Activated T-helper 1 cell treated with anti-CD3 and anti-CD28 coated beads, Interleukin-12 subunit alpha, Interleukin-12 subunit beta, Interleukin-2, Interleukin-4 antibody, amounts not matched to agents 30 ng/mL and 10 ng/mL and 1 ng/mL, durations not matched to agents 14 hours and 24 hours and 36 hours (primary cell): Measurements from ENCODE around the gene MILR1. TPM values are rescaled to one million over a fixed set of nuclear protein-coding genes. Genes with fewer than 3 reads are reported as not detected.
"Not testable (repeated sequence)": the region's sequence is repeated elsewhere in the genome, so short reads cannot be mapped to it uniquely, and the experiment has no call there.

Experiments used
- DNase-seq: peaks from one replicate; pipeline ENCODE4 v3.0.0; 2021; ENCODE audit warnings: low spot score
- H3K27ac Mint-ChIP-seq: one replicate; pipeline ENCODE4 v1.8.0; 2021; ENCODE audit warnings: mild to moderate bottlenecking, mixed read lengths
- H3K27me3 Mint-ChIP-seq: one replicate; pipeline ENCODE4 v1.8.0; 2022; ENCODE audit warnings: mild to moderate bottlenecking, moderate library complexity, mixed read lengths; ENCODE audit not compliant: insufficient read depth
- H3K36me3 Mint-ChIP-seq: one replicate; pipeline ENCODE4 v1.8.0; 2021; ENCODE audit warnings: low read depth, mixed read lengths
- H3K4me1 Mint-ChIP-seq: one replicate; pipeline ENCODE4 v1.8.0; 2021; ENCODE audit warnings: low read depth, mixed read lengths
- H3K4me3 Mint-ChIP-seq: one replicate; pipeline ENCODE4 v1.8.0; 2021; ENCODE audit warnings: mild to moderate bottlenecking, moderate library complexity, mixed read lengths
- H3K9me3 Mint-ChIP-seq: one replicate; pipeline ENCODE4 v1.8.0; 2021; ENCODE audit warnings: mixed read lengths
- intact Hi-C: fragments of 100-400 bp; cut with micrococcal nuclease; formaldehyde crosslinking; loops from one replicate; pipeline ENCODE4 v1.15.1; 2024
- total RNA-seq: library from RNA; stranded (reverse); gene quantifications from 2 replicates; pipeline ENCODE4 v1.2.3, GENCODE V29; 2022

The MILR1 gene
- total RNA-seq, 1 donor from 2014 or later: 0.26 TPM

- Mint-ChIP-seq H3K36me3 (peaks cover 2% of the 10 kb centered on the region), H3K4me3 (no peak overlapping the region), H3K27me3 (peaks cover 5% of the 10 kb centered on the region), H3K4me1 (peaks cover 11% of the 10 kb centered on the region), H3K9me3 (no peaks in the 10 kb centered on the region), H3K27ac (no peak overlapping the region)
- DNase-seq: no peak
- intact Hi-C loops: no loop called here
Measured at GRCh38 chr17:64461788-64462187, 12.9 kb downstream of the MILR1 start.

GRCh38 chr17:64466019-64466735 is 17.3 kb downstream of the MILR1 start:
- Mint-ChIP-seq H3K4me3 (no peak overlapping the region), H3K27ac (no peak overlapping the region)

GRCh38 chr17:64466834-64467233 is 17.9 kb downstream of the MILR1 start:
- H3K27ac Mint-ChIP-seq, H3K9me3 Mint-ChIP-seq, H3K4me1 Mint-ChIP-seq, H3K4me3 Mint-ChIP-seq, H3K36me3 Mint-ChIP-seq, DNase-seq, intact Hi-C loops, H3K27me3 Mint-ChIP-seq: not testable (repeated sequence)

More at GRCh38 chr17:64466019-64466735, 17.3 kb downstream of the MILR1 start:
- Mint-ChIP-seq H3K27me3 (peaks cover 8% of the 10 kb centered on the region), H3K4me1 (no peaks in the 10 kb centered on the region), H3K9me3 (no peaks in the 10 kb centered on the region), H3K36me3 (peaks cover 2% of the 10 kb centered on the region)
- intact Hi-C loops: no loop called here
- DNase-seq: no peak

- Mint-ChIP-seq H3K4me3 (no peak overlapping the region), H3K9me3 (no peaks in the 10 kb centered on the region), H3K4me1 (no peaks in the 10 kb centered on the region), H3K27me3 (peaks cover 6% of the 10 kb centered on the region), H3K36me3 (no peaks in the 10 kb centered on the region), H3K27ac (no peak overlapping the region)
- DNase-seq: no peak
- intact Hi-C loops: no loop called here
Measured at GRCh38 chr17:64470625-64471024, 21.7 kb downstream of the MILR1 start.

GRCh38 chr17:64471440-64471839 is 22.5 kb downstream of the MILR1 start:
- Mint-ChIP-seq H3K27ac (no peak overlapping the region), H3K4me3 (no peak overlapping the region), H3K27me3 (peaks cover 3% of the 10 kb centered on the region), H3K9me3 (no peaks in the 10 kb centered on the region), H3K36me3 (no peaks in the 10 kb centered on the region), H3K4me1 (no peaks in the 10 kb centered on the region)
- no peak for DNase-seq
- intact Hi-C loops: no loop called here

- intact Hi-C loops: no loop called here
- DNase-seq: no peak
- Mint-ChIP-seq H3K36me3 (no peaks in the 10 kb centered on the region), H3K27ac (no peak overlapping the region), H3K9me3 (no peaks in the 10 kb centered on the region), H3K4me3 (no peak overlapping the region), H3K4me1 (no peaks in the 10 kb centered on the region), H3K27me3 (no peaks in the 10 kb centered on the region)
Measured at GRCh38 chr17:64472564-64472963, 23.6 kb downstream of the MILR1 start.

- no peaks in the 10 kb centered on the region for H3K4me1 Mint-ChIP-seq
- intact Hi-C loops: no loop called here
- no peak overlapping the region for H3K27ac Mint-ChIP-seq
- H3K27me3 Mint-ChIP-seq: no peaks in the 10 kb centered on the region
- DNase-seq: no peak
- H3K4me3 Mint-ChIP-seq: no peak overlapping the region
- H3K9me3 Mint-ChIP-seq: no peaks in the 10 kb centered on the region
- H3K36me3 Mint-ChIP-seq: peaks cover 14% of the 10 kb centered on the region
Measured at GRCh38 chr17:64477849-64478248, 28.9 kb downstream of the MILR1 start.

- no peak overlapping the region for H3K4me3 Mint-ChIP-seq
- no peak overlapping the region for H3K27ac Mint-ChIP-seq
- H3K4me1 Mint-ChIP-seq: peaks cover 6% of the 10 kb centered on the region
- no peak for DNase-seq
- intact Hi-C loops: no loop called here
- H3K27me3 Mint-ChIP-seq: no peaks in the 10 kb centered on the region
- peaks cover 23% of the 10 kb centered on the region for H3K36me3 Mint-ChIP-seq
- no peaks in the 10 kb centered on the region for H3K9me3 Mint-ChIP-seq
Measured at GRCh38 chr17:64480951-64481350, 32.0 kb downstream of the MILR1 start.

- peaks cover 22% of the 10 kb centered on the region for H3K36me3 Mint-ChIP-seq
- intact Hi-C loops: no loop called here
- H3K4me3 Mint-ChIP-seq: no peak overlapping the region
- peaks cover 6% of the 10 kb centered on the region for H3K4me1 Mint-ChIP-seq
- no peak overlapping the region for H3K27ac Mint-ChIP-seq
- H3K27me3 Mint-ChIP-seq: no peaks in the 10 kb centered on the region
- no peaks in the 10 kb centered on the region for H3K9me3 Mint-ChIP-seq
- no peak for DNase-seq
Measured at GRCh38 chr17:64484380-64484779, 35.5 kb downstream of the MILR1 start.

GRCh38 chr17:64488301-64488700 is 39.4 kb downstream of the MILR1 start:
- no peaks in the 10 kb centered on the region for H3K9me3 Mint-ChIP-seq
- intact Hi-C loops: no loop called here
- H3K36me3 Mint-ChIP-seq: peaks cover 28% of the 10 kb centered on the region
- H3K4me1 Mint-ChIP-seq: peaks cover 11% of the 10 kb centered on the region
- H3K27me3 Mint-ChIP-seq: no peaks in the 10 kb centered on the region
- no peak overlapping the region for H3K4me3 Mint-ChIP-seq
- no peak for DNase-seq
- no peak overlapping the region for H3K27ac Mint-ChIP-seq

- Mint-ChIP-seq H3K36me3 (peaks cover 31% of the 10 kb centered on the region), H3K27me3 (no peaks in the 10 kb centered on the region)
Measured at GRCh38 chr17:64491034-64491860, 42.3 kb downstream of the MILR1 start.

GRCh38 chr17:64491994-64492393 is 43.1 kb downstream of the MILR1 start:
- H3K27ac Mint-ChIP-seq: peak overlapping the region; percentile 7

More at GRCh38 chr17:64491034-64491860, 42.3 kb downstream of the MILR1 start:
- peak; percentile 53 for DNase-seq
- no peak overlapping the region for H3K4me3 Mint-ChIP-seq
- no peak overlapping the region for H3K27ac Mint-ChIP-seq
- H3K4me1 Mint-ChIP-seq: peaks cover 30% of the 10 kb centered on the region
- intact Hi-C loops: loop anchor here (1.0 to 10.0 kb wide), 4 partner anchors 71 to 466 kb away; partner anchors contain the start of gene ICAM2
- no peaks in the 10 kb centered on the region for H3K9me3 Mint-ChIP-seq

More at GRCh38 chr17:64491994-64492393, 43.1 kb downstream of the MILR1 start:
- Mint-ChIP-seq H3K4me3 (no peak overlapping the region), H3K27me3 (no peaks in the 10 kb centered on the region), H3K9me3 (no peaks in the 10 kb centered on the region), H3K4me1 (peaks cover 36% of the 10 kb centered on the region), H3K36me3 (peaks cover 31% of the 10 kb centered on the region)
- DNase-seq: no peak
- intact Hi-C loops: loop anchor here (1.0 to 10.0 kb wide), 5 partner anchors 15 to 467 kb away; partner anchors contain the start of genes CEP95, DDX5 and ICAM2
